ENCODE data around the gene CADPS.

CADPS gene

GRCh38 chr3:62873451-62873760 is 1.8 kb downstream of the CADPS start:
- DNase-seq (ENCODE audit: low read depth in 1 of 2, low spot score in 1 of 2) = no peak
- TF ChIP-seq POLR2AphosphoS5 (IDR thresholded peaks at IDR 0.05; ENCODE audit: low read depth) = no peak
- no peak for TF ChIP-seq SPI1 (IDR thresholded peaks at IDR 0.05; ENCODE audit: borderline replicate concordance, low read depth)
- TF ChIP-seq GABPA (IDR thresholded peaks at IDR 0.05; ENCODE audit: low read depth) = no peak
- TF ChIP-seq CTCF (IDR thresholded peaks at IDR 0.05; ENCODE audit: insufficient read depth, low read length) = no peak
- no peak for TF ChIP-seq REST (IDR thresholded peaks at IDR 0.05; ENCODE audit: insufficient replicate concordance, low read depth)
- Histone ChIP-seq H3K4me3 (replicated peaks; ENCODE audit: insufficient read depth, low read length) (no peak overlapping the region), H3K27me3 (ENCODE audit: insufficient read depth, poor library complexity, severe bottlenecking) (peaks cover 27% of the 10 kb centered on the region), H3K27ac (replicated peaks) (no peak overlapping the region)

GRCh38 chr3:62872318-62872717 is 2.9 kb downstream of the CADPS start:
- TF ChIP-seq SPI1 (IDR thresholded peaks at IDR 0.05; ENCODE audit: borderline replicate concordance, low read depth) = no peak
- no peak for TF ChIP-seq POLR2AphosphoS5 (IDR thresholded peaks at IDR 0.05; ENCODE audit: low read depth)
- TF ChIP-seq REST (IDR thresholded peaks at IDR 0.05; ENCODE audit: insufficient replicate concordance, low read depth) = no peak
- no peak for TF ChIP-seq CTCF (IDR thresholded peaks at IDR 0.05; ENCODE audit: insufficient read depth, low read length)
- DNase-seq (ENCODE audit: low read depth in 1 of 2, low spot score in 1 of 2) = no peak
- no peak overlapping the region for H3K27ac ChIP-seq (replicated peaks)
- peaks cover 27% of the 10 kb centered on the region for H3K27me3 ChIP-seq (ENCODE audit: insufficient read depth, poor library complexity, severe bottlenecking)
- no peak overlapping the region for H3K4me3 ChIP-seq (replicated peaks; ENCODE audit: insufficient read depth, low read length)

GRCh38 chr3:62870321-62870720 is 4.9 kb downstream of the CADPS start:
- TF ChIP-seq GABPA (IDR thresholded peaks at IDR 0.05; ENCODE audit: low read depth) (no peak), REST (IDR thresholded peaks at IDR 0.05; ENCODE audit: insufficient replicate concordance, low read depth) (no peak), SPI1 (IDR thresholded peaks at IDR 0.05; ENCODE audit: borderline replicate concordance, low read depth) (no peak), CTCF (IDR thresholded peaks at IDR 0.05; ENCODE audit: insufficient read depth, low read length) (no peak), POLR2AphosphoS5 (IDR thresholded peaks at IDR 0.05; ENCODE audit: low read depth) (no peak)

More at GRCh38 chr3:62870321-62870720, 4.9 kb downstream of the CADPS start:
- DNase-seq (ENCODE audit: low read depth in 1 of 2, low spot score in 1 of 2) = no peak
- Histone ChIP-seq H3K4me3 (replicated peaks; ENCODE audit: insufficient read depth, low read length) (no peak overlapping the region), H3K27ac (replicated peaks) (no peak overlapping the region), H3K27me3 (ENCODE audit: insufficient read depth, poor library complexity, severe bottlenecking) (peaks cover 16% of the 10 kb centered on the region)
